ELR (cell line): ENCODE data around the gene SMYD3.

Source experiments
- DNase-seq: peaks from one replicate; pipeline ENCODE4 v3.0.0-alpha.2; 2015; ENCODE audit warnings: low read depth

SMYD3 gene

DNA sequence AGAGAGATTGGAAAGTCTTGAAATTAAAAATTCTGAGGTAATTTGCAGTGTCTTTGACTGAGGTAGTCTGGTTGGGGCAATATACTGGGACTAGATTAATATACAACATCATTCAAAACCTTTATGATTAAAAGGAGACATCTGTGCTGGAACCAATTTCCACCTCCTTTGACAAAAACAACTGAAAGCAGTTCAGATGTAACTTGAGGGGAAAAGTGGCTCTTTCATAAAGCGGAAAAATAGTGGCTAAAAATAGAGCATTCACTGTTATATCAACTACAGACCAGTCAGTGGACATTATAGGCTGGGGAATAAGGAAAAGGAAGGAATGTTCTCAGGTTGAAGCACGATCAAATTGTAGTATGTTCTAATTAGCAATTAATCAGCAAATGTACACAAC lies 635.9 kb downstream of the SMYD3 start:
- DNase-seq: no peak

DNA sequence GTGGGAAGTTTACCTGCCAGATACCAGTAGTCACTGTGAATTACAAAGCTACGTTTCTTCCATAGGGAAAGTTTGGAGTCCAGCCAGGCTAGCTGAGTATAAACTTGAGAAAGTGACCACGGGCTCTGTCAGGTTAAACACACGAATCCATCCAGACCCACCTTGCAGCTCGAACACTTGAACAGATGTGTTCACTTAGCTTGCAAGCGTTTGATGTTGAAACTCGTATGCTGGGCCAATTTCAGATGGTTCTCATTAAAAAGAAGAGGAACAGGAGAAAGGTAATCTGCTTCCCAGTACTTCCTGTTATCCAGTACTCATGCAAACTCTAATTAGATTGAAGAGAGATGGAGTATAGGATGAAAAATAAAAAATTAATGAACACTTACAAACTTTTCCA lies 636.4 kb downstream of the SMYD3 start:
- no peak for DNase-seq

DNA sequence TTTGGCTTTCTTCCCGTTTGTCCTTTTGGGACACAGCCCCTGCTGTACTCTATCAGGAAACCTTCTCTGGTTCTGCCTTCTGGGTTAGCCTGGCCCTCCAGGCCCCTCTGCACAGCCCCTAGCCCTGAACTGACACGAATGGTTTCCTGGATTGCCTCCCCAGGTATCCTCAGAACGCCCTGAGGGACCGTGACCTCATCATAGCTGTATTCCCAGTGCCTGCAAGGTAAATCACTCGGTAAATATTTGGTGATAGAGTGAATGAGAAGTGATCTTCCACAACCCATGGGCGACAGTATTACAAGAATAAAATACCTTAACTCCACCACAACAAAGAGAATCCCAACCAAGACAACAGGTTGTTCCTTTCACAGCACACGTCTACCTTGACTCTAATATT lies 637.2 kb downstream of the SMYD3 start:
- no peak for DNase-seq

DNA sequence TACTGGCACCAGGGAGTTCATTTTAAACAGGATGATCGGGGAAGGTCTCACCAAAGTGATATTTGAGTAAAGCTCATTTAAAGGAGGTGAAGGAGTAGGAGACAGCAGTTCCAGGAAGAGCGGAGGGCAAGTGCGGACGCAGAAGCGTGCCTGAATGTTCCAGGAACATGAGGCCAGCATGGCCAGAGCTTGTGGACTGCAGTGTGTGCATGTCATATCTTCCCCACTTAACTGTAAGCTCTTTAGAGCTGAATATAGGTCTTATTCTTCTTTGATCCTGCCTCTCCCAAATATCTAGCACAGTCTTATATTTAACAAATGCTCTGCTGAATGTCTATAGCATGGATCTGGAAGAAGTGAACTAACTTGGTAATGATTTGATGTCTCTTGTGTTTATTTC lies 639.3 kb downstream of the SMYD3 start:
- DNase-seq: no peak

DNA sequence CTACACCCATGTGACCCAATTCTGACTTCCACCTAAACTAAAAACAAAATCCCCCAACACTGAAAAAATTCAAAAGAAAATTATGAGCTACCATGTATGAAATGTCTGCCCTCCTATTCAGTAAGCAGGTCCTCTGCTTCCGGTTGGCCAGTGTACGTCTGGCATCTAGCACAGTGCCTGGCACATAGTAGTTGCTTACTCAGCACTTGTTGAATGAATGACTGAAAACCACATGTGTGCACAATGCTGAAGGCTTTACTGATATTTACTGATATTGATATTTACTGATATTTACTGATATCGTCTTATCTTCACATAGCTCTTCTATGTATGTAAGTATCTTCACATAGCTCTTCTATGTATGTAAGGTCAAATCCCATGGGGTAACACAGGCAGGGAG lies 642.2 kb downstream of the SMYD3 start:
- no peak for DNase-seq

DNA sequence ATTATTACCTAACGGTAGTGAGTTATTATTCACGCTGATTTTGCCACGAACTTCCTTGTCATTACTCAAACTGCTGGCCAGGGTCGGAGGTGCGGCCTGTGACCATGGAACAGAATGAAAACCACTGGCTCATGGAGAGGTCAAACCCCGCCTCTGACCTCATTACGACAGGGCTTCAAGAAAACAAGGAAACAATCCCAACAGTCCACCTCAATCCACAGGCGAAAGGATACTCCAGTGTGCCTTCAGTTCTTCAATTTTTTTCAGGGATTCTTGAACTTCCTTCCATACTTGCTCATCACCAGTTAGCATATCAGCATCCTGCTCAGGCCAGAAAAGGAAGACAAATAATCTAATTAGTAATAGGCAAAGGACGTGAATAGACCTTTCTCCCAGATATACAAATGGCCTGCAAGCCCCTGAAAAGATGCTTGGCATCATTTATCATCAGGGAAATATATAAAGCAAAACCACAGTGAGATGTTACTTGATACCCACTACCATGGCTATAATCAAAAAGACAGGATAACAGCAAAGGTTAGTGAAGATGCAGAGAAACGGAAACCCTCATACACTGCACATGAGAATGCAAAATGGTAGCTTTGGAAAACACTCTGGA lies 643.4 kb downstream of the SMYD3 start:
- DNase-seq: peak; percentile 20

DNA sequence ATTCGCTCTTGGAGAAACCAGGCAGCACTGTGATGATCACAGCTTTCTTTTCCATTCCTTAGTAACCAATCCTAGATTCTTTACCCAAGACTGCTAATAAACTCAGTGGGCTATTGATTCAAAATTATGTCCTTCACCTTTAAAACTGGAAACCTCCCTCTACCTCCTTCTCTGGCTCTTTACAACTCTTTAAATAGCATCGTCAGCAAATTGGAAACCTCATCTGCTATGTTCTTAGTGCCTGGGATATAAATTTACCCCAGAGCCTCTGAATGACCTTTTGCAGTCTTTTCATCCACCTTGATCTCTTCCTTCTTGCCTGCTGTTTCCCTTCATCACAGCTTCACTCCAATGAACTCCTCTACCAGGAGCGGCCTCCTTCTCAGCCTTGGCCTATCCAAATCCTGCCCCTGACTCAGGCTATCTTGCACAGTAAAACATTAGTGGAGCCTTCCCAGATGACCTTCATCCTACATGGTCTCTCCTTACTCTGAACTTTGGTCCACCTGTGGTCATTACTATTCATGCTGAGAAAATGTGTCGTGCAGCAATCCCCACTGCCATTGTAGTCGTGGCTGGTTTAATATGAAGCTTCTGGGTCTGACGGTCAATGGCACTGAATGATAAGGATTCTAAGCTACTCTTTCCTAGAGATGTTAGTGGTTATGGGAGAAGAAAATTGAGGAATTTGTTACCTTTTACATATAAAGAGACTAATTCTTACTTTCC lies 644.1 kb downstream of the SMYD3 start:
- DNase-seq: no peak

DNA sequence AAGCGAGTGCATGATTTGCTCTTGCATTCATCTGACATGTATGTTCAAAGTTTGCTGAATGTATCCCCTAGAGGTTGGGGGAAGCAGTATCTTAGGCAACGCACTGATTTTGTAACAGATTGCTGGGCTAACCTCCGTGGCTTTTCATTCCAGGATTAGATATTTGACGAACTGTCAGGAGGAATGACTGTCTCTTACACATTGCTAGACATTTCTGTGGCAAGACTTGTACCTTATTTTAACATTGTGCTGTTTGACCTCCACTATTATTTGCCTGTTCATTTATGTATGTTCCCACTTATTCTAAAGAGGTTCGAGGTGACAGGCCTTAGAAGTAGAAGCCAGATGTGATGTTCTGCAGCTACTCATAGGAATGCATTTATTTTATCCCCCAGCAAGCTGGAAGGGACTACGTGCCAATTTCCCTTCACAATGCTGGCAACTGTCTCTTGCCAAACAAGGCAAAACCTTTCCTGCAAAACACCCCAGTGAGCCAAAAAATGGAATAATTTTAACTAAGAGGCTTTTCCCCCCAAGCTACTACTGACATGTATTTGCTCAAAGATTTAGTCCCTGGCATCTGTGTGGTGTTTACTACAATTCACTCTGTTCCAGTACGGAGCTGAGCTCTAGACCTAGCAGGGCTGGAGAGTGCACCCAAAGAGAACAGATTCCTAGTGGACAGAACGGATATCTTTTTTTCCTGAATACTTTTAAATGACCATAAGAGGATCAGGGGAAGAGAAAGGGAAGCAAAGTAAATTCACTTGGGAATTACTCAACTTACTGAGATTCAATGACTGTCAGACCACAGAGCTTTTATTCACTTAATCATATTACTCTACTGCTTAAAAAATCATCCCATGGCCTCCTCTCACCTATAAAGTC lies 646.2 kb downstream of the SMYD3 start:
- DNase-seq: no peak

DNA sequence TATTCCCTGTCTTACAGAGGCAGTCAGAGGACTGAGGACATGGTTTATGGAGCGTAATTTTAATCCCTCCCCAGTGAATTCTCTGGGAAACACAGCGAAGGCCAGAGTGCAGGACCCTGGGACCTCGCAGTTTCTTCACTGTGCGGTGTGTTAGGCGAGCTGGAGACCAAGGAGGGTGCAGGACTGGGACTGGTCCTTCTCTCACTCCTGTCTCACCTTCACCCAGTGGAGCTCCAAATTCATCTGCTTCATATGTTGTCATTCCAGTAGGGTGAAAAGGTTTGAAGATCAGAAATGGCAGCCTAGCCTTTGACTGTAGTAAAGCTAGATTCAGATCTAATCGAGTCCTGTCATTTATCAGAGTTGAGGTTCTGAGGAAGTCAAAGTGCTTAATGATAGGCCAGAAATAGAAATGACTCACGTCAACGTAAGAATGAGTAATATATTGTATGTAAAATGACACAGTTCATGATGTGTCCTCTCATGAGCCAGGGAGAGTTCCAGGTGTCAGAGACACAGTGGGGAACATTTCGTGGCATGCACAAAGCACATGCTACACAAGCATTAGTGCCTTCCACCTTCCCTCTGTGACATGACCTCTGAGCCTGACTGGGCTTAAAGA lies 647.5 kb downstream of the SMYD3 start:
- DNase-seq: peak; percentile 87

DNA sequence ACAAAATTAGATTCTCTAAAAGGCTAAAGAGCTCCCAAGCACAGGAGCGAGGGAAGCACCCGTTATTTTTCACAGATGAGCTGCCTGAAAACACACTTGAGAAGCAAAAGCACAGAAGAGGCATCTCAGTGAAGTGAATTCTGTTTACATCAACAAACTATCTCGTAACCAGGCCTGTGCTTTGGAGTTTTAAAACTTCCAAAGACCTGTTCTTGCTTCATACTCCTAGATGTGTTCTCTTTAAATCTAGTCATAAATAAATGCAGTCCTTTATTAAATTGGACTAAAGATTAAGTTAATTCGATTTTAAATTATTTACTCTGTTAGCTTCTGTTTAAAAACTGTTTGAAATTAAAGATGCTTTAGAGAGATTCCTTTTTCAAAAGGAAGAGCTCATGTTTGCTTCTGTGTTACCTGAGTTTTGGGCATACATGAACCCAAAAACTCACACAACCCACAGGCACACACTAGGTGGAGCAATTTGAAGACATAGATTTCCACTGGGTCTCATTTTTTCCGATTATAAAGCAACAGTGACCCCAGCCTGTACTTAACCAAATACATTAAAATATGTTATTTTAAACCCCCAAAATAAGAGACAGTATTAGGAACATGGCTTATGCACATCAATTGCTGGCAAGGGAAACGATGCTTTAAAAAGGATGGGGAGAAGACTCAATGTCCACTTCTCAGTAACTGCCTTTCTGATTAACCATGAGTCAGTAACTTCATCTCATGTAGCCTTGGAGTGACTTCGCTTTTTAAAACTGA lies 648.2 kb downstream of the SMYD3 start:
- peak; percentile 65 for DNase-seq

DNA sequence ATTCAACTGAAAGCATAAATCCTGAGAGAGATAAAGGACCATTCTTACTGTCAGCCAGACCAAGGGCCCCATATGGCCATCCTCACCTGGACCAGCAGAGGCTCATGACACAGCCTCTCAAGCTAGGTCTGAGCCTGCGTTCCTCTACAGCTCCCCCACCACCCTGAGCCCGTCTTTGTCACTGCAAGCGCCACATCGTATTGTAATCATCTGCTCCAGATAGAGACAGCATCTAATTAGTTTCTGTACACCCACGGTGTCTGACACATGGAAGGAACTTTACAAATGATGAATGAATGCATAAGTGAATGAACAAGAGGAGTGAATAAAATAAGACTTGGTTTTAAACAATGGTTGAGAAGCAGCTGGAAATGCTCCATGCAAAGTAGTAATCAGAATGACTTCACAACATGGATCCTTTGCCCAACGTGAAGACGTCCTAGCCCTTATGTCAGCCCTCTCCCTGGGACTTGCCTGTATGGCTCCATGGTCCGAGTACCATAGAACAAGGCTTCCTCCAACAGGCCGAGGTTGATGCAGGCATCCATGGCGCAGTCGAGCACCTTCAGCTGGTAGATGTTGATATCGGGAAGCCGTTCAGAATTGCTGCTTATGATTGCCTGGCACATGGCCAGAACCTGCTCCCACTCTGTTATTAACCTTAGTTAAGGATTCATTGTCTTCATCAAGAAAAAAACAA lies 648.9 kb downstream of the SMYD3 start:
- no peak for DNase-seq

DNA sequence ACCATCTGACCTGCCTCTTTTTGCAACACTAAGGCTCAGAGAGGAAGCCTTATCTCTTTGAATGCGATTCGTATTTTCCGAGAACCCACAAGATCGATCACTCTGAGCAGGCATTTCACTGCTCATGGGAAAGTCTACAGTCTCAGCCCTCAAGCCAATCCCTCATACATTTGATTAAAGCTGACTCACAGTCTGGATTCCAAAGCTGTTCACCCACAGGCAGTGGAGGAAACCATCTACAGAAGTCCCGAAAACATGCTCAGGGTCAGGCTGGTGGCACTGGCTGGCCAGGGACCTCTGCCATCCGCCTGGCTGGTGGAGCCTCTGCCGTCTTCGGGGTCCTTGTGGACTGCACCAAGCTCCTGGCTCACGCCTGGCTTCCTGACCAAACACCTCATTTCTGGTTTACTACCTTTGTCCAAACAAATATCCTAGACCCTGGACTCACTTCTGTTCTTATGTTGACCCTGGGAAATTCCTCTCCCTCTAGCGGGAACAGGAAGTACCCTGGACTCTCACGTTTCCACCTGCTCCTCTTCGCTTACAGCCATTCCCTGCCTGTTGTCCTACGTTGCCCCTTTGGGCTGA lies 650.0 kb downstream of the SMYD3 start:
- DNase-seq: peak; percentile 82

DNA sequence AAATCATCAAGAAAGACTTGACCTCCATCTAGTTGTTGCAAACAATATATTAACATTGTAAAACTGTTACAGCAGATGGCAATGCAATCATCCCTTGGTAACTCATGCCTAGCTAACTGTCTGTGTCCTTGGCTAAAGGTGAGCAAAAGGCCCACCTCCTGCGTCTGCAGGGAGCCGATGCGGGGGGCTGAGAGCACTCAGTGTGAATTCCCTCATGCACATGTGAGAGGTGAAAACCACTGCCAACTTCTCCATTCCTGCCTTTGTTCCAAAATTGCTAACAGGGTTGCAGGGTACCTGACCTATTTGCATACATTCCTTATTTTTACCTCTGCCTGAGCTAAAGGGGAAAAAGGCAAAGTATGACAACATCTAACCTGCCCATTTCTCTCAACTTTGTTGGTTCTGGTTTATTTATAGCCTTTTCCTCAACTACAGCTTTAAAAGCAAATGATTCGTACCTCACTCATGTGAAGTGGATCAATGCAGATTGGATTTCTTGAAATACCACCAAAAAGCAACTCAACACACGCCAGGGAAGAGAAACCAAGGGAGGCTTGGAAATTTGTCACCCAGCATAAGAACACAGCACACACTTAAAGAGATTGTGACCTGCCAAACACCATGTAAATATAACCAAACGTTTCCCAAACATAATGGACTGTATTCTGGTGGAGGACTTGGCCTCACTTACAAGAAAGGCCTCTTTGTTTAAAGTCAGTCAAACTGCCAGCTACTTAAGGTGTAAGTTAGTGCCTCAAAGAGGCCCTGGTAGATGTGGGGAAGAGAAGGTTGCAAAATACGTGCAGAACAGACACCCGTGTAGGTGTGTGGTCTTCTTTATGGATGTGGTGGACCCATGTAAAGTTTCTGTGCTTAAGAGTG lies 651.0 kb downstream of the SMYD3 start:
- peak; percentile 42 for DNase-seq

DNA sequence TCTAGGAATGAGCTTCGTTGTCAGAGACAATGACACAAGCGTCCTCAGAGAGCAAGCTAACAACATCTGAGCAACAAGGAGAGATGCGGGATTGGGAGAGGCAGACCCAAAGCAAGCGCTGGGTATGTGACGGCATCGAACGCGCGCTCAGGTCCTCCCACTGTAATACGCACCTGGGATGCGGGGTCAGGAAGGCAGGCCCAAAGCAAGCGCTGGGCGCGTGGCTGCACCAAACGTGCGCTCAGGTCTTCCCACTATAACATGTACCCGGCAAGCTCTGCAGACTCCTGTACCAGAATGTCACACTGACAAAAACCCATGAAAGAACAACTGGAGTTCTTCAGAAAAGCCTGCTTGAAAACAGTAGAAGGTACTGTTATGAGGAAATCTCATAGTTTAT lies 653.8 kb downstream of the SMYD3 start:
- DNase-seq: no peak

DNA sequence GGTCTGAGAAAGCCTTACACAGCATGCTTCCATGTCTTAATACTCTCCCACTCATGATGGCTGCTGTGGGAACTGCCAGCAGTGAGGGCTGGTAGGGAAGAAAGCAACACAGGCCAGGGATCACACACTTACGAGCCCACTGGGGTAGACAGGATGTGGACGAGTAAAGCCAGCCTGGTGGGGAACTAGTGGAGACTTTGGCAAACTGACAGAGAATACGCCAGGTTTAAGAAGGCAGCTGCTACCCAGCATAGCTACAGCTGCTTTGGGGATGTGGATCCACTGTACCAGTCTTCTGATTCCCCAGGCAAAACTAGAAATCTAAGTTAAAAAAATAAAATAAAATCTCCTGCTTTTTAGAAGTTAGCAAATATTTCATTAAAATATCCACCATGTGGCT lies 664.0 kb downstream of the SMYD3 start:
- no peak for DNase-seq

DNA sequence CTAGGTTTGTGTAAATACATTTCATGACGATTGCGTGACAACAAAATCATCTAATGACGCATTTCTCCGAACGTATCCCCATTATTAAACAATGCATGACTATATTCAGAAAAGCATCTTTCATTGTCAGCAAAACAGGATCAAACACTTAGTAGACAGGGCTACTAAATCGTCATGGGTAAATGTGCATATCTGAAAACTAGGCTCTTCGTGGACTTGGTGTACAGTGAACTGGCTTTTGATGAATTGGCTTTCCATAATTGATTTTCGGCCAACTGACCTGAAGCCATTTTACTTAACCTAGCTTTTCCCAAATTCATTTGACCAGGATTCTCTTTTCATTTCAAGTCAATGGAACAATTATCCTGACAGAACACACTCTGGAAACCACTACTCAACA lies 665.0 kb downstream of the SMYD3 start:
- no peak for DNase-seq

DNA sequence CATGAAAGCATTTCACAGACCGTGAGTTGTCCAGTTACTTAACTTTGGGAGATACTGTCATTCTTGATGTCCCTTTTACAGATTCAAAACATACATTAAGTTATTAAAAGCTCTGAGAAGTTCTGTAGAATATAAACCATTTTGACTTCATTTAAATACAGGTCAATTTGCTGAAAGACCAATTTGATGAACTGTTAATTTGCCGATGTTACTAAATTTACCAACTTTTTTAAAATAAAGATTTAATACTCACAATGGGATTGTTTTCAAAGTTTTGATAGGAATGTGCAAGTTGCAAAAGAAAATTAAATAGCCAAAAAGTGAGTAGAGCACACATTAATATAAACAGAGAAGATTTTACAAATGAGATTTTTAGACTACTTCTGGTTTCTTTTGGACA lies 666.1 kb downstream of the SMYD3 start:
- DNase-seq: no peak

DNA sequence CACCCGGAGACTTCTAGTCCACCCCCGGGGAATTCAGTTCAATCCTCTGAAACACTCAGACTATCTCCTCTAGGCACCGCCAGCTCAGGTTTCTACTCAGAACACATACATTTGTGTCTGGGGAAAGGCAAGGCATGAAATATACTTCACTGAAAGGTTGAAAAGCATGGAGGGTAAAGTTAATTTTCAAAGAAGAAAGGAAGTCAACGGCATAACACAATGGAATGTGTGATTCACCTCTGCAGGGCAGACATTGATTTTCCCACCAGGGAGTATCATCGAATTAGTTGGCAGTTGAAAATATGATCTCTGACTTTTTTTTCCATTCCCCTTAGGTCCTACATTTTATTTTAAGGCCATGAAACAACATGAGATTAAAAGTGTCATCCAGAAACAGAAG lies 669.4 kb downstream of the SMYD3 start:
- peak; percentile 72 for DNase-seq

DNA sequence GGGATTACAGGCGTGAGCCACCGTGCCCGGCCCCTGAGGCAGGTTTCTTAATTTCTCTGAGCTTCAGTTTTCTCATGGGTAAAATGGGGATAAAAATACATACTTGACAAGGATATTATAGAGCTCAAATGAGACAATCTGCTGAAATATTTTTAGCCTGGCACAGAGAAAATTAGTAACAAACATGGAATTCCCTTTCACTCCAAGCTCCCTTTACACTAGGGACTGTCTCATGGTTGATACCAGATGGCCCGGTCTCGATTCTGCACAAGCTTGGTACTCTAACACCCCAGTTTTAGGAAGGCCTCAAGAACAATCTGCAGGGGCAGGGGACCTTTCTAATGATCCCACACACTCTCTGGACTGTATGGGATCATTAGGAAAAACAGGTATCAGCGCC lies 671.7 kb downstream of the SMYD3 start:
- DNase-seq: no peak

DNA sequence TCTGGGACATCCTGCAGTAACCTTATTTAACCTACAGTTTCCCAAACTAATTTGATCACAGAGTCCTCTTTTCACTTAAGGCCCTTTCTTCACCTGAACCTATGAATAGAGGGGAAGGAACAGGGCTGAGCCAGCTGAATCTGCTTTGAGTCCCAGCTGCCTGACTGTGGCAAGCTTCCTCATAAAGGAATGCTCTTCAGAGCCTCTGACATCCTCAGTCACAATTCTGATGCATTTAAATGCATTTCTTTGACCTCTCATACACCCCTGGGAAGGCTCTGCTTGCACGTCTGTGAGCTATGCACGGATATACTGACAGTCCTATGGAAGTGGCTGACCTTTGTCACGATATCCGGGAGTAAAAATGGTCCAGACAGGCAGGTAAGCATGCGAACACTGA lies 673.1 kb downstream of the SMYD3 start:
- no peak for DNase-seq
